GM11168 (cell line): ENCODE results near the gene SCGB2B2.
"Not testable (repeated sequence)": the region's sequence is repeated elsewhere in the genome, so short reads cannot be mapped to it uniquely, and the experiment has no call there.

Experiments
- in situ Hi-C: fragments of 300-500 bp; cut with MboI; formaldehyde crosslinking; loops from one replicate; pipeline ENCODE4 v1.12.0; 2022; ENCODE audit warnings: low sequenced_read_pairs; ENCODE audit not compliant: unreplicated experiment

Gene SCGB2B2

GRCh38 chr19:34673590-34673989 lies 3.4 kb downstream of the SCGB2B2 start:
- in situ Hi-C loops: no loop called here

- in situ Hi-C loops: no loop called here
Measured at GRCh38 chr19:34671972-34672371, 5.0 kb downstream of the SCGB2B2 start.

- in situ Hi-C loops: no loop called here
Measured at GRCh38 chr19:34669305-34669704, 7.7 kb downstream of the SCGB2B2 start.

- in situ Hi-C loops: not testable (repeated sequence)
Measured at GRCh38 chr19:34668690-34669089, 8.3 kb downstream of the SCGB2B2 start.

GRCh38 chr19:34668077-34668689 lies 8.8 kb downstream of the SCGB2B2 start:
- in situ Hi-C loops: not testable (repeated sequence)

- in situ Hi-C loops: no loop called here
Measured at GRCh38 chr19:34667349-34668076, 9.4 kb downstream of the SCGB2B2 start.

GRCh38 chr19:34666958-34667265 lies 10.0 kb downstream of the SCGB2B2 start:
- in situ Hi-C loops: no loop called here

- in situ Hi-C loops: no loop called here
Measured at GRCh38 chr19:34666200-34666957, 10.6 kb downstream of the SCGB2B2 start.

GRCh38 chr19:34665275-34665674 lies 11.7 kb downstream of the SCGB2B2 start:
- in situ Hi-C loops: not testable (repeated sequence)

- in situ Hi-C loops: no loop called here
Measured at GRCh38 chr19:34664870-34665269, 12.1 kb downstream of the SCGB2B2 start.

- in situ Hi-C loops: no loop called here
Measured at GRCh38 chr19:34664168-34664567, 12.8 kb downstream of the SCGB2B2 start.

- in situ Hi-C loops: no loop called here
Measured at GRCh38 chr19:34662919-34663318, 14.0 kb downstream of the SCGB2B2 start.

GRCh38 chr19:34661357-34661756 lies 15.6 kb downstream of the SCGB2B2 start:
- in situ Hi-C loops: no loop called here

- in situ Hi-C loops: no loop called here
Measured at GRCh38 chr19:34655651-34656050, 21.3 kb downstream of the SCGB2B2 start.

- in situ Hi-C loops: no loop called here
Measured at GRCh38 chr19:34654796-34655195, 22.2 kb downstream of the SCGB2B2 start.

GRCh38 chr19:34651747-34652146 lies 25.2 kb downstream of the SCGB2B2 start:
- in situ Hi-C loops: no loop called here

GRCh38 chr19:34649886-34650543 lies 26.9 kb downstream of the SCGB2B2 start:
- in situ Hi-C loops: loop anchor here (10.0 kb wide), 1 partner anchor 65 kb away; no protein-coding TSS in a partner anchor

- in situ Hi-C loops: loop anchor here (10.0 kb wide), 1 partner anchor 69 kb away; no protein-coding TSS in a partner anchor
Measured at GRCh38 chr19:34645551-34645950, 31.4 kb downstream of the SCGB2B2 start.

- in situ Hi-C loops: loop anchor here (10.0 kb wide), 1 partner anchor 70 kb away; no protein-coding TSS in a partner anchor
Measured at GRCh38 chr19:34644991-34645461, 31.9 kb downstream of the SCGB2B2 start.

- in situ Hi-C loops: loop anchor here (10.0 kb wide), 1 partner anchor 73 kb away; no protein-coding TSS in a partner anchor
Measured at GRCh38 chr19:34642241-34642640, 34.7 kb downstream of the SCGB2B2 start.
